Natural killer cell (primary cell): ENCODE measurements around the gene FNDC7. TPM values are rescaled to one million over a fixed set of nuclear protein-coding genes. Genes with fewer than 3 reads are reported as not detected.
A peak's percentile ranks its signal among the peaks of the same experiment; 100 is the strongest.
"Not testable (repeated sequence)": the region's sequence is repeated elsewhere in the genome, so short reads cannot be mapped to it uniquely, and the experiment has no call there.

Experiments
- ATAC-seq, 3 donors: fragments of 150-1000 bp in 2 of 3; fragments of 200-7000 bp in 1 of 3; cut with Tn5 transposase; 1 replicate in 1 of 3; 2 replicates in 2 of 3; pipeline ENCODE4 v1.10.0; 2021; ENCODE audit warnings: mild to moderate bottlenecking in 2 of 3, moderate library complexity in 2 of 3
- DNase-seq, 2 donors: peaks; one replicate each; pipeline versions ENCODE4 v3.0.0 to v3.0.0-alpha.2; 2013 to 2021; ENCODE audit warnings: mixed read lengths in 1 of 2
- H3K27ac ChIP-seq: one replicate; pipeline ENCODE4 v1.5.1; 2013; ENCODE audit warnings: mild to moderate bottlenecking, low read length
- H3K27me3 ChIP-seq: one replicate; pipeline ENCODE4 v1.6.1; 2013; ENCODE audit warnings: low read length; ENCODE audit not compliant: control insufficient read depth, insufficient read depth
- H3K36me3 ChIP-seq: one replicate; pipeline ENCODE4 v1.6.1; 2013; ENCODE audit warnings: low read length; ENCODE audit not compliant: control insufficient read depth, insufficient read depth
- H3K4me1 ChIP-seq: one replicate; pipeline ENCODE4 v1.6.1; 2013; ENCODE audit warnings: low read length; ENCODE audit not compliant: control insufficient read depth, insufficient read depth
- H3K4me3 ChIP-seq: one replicate; pipeline ENCODE4 v1.5.1; 2013; ENCODE audit warnings: low read length
- H3K9me3 ChIP-seq: one replicate; pipeline ENCODE4 v1.6.1; 2013; ENCODE audit warnings: low read length; ENCODE audit not compliant: control insufficient read depth, insufficient read depth
- H3K27ac Mint-ChIP-seq, 2 donors: one replicate each; pipeline ENCODE4 v1.8.0; 2022; ENCODE audit warnings: mild to moderate bottlenecking in 2 of 2, mixed read lengths in 2 of 2, moderate library complexity in 1 of 2
- H3K27me3 Mint-ChIP-seq, 2 donors: one replicate each; pipeline ENCODE4 v1.8.0; 2022; ENCODE audit warnings: low read depth in 2 of 2, mixed read lengths in 2 of 2
- H3K36me3 Mint-ChIP-seq: one replicate; pipeline ENCODE4 v1.8.0; 2022; ENCODE audit warnings: mixed read lengths
- H3K4me1 Mint-ChIP-seq, 2 donors: one replicate each; pipeline ENCODE4 v1.8.0; 2022; ENCODE audit warnings: mixed read lengths in 2 of 2
- H3K4me3 Mint-ChIP-seq: one replicate; pipeline ENCODE4 v1.8.0; 2022; ENCODE audit warnings: mild to moderate bottlenecking, moderate library complexity, mixed read lengths
- H3K9me3 Mint-ChIP-seq, 2 donors: one replicate each; pipeline ENCODE4 v1.8.0; 2022; ENCODE audit warnings: mixed read lengths in 2 of 2
- WGBS: methylation state at CpG from one replicate; pipeline ENCODE4 v1.1.7; 2013; ENCODE audit warnings: missing lambda C conversion rate; ENCODE audit not compliant: insufficient coverage; 5-methylcytosine and 5-hydroxymethylcytosine counted together
- intact Hi-C: fragments of 100-400 bp; cut with micrococcal nuclease; formaldehyde crosslinking; loops from one replicate; pipeline ENCODE4 v1.14.2; 2022
- total RNA-seq, 4 donors: library from RNA; stranded (reverse); fragments of 120-200 nt in 1 of 4; gene quantifications; one replicate each; pipeline versions ENCODE4 v1.2.3 to v1.2.4, GENCODE V29; 2013 to 2022
- TF ChIP-seq, protein P1 (sequence below): fragments of 200-600 bp; IDR thresholded peaks from one replicate; pipeline ENCODE4 v1.8.0; 2022; ENCODE audit warnings: antibody characterized with exemption

Gene FNDC7
- total RNA-seq, 3 donors from 2014 or later (not counting 1 experiment from before 2014, with no cell fraction given), result 0.14 to 0.43 TPM; not detected in 1

DNA sequence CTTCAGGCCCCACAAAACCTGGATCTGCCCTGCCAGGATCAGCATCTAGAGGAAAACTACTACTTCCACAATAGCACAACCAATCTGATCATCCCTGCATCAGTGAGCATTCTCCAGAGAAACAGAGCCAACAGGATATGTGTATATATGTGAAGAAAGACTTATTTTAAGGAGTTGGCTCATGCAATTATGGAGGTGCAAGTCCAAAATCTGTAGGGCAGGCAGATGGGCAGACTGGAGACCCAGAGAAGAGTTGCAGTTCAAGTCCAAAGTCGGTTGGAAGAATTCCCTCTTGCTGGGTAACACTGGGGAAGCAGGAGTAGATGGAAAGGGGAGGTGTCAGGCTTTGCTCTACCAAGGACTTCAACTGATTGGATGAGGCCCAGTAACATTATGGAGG, 46.9 kb upstream of the FNDC7 start:
- ATAC-seq (no peak), DNase-seq (no peak)
- no peaks in the 10 kb centered on the region for H3K9me3 ChIP-seq
- H3K27ac Mint-ChIP-seq, result no peak overlapping the region
- peaks cover 5 to 33% of the 10 kb centered on the region in 2 donors for H3K4me1 Mint-ChIP-seq
- H3K9me3 Mint-ChIP-seq, result no peaks in the 10 kb centered on the region
- H3K27me3 Mint-ChIP-seq, result no peaks in the 10 kb centered on the region
- H3K4me1 ChIP-seq, result peaks cover 11% of the 10 kb centered on the region
- H3K27ac ChIP-seq, result no peak overlapping the region
- WGBS, result 94% methylated on average over 1 of the region's 1 CpG
- H3K4me3 Mint-ChIP-seq, result no peak overlapping the region
- no peaks in the 10 kb centered on the region for H3K36me3 ChIP-seq
- TF ChIP-seq, protein P1, sequence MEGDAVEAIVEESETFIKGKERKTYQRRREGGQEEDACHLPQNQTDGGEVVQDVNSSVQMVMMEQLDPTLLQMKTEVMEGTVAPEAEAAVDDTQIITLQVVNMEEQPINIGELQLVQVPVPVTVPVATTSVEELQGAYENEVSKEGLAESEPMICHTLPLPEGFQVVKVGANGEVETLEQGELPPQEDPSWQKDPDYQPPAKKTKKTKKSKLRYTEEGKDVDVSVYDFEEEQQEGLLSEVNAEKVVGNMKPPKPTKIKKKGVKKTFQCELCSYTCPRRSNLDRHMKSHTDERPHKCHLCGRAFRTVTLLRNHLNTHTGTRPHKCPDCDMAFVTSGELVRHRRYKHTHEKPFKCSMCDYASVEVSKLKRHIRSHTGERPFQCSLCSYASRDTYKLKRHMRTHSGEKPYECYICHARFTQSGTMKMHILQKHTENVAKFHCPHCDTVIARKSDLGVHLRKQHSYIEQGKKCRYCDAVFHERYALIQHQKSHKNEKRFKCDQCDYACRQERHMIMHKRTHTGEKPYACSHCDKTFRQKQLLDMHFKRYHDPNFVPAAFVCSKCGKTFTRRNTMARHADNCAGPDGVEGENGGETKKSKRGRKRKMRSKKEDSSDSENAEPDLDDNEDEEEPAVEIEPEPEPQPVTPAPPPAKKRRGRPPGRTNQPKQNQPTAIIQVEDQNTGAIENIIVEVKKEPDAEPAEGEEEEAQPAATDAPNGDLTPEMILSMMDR, result no peak
- no peak overlapping the region for H3K4me3 ChIP-seq
- H3K36me3 Mint-ChIP-seq, result no peaks in the 10 kb centered on the region
- no peaks in the 10 kb centered on the region for H3K27me3 ChIP-seq
- intact Hi-C loops, result no loop called here

DNA sequence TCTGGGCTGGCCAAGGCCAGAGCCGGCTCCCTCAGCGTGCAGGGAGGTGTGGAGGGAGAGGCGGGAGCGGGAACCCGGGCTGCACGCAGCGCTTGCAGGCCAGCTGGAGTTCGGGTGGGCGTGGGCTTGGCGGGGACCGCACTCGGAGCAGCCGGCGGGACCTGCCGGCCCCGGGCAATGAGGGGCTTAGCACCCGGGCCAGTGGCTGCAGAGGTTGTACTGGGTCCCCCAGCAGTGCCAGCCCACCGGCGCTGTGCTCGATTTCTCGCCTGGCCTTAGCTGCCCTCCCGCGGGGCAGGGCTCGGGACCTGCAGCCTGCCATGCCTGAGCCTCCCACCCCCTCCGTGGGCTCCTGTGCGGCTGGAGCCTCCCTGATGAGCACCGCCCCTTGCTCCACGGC, 45.3 kb upstream of the FNDC7 start:
- H3K4me3 Mint-ChIP-seq, ATAC-seq, H3K27me3 Mint-ChIP-seq, H3K27ac Mint-ChIP-seq, H3K4me3 ChIP-seq, H3K27me3 ChIP-seq, H3K9me3 ChIP-seq, DNase-seq, intact Hi-C loops, H3K9me3 Mint-ChIP-seq, H3K36me3 Mint-ChIP-seq, H3K27ac ChIP-seq, H3K36me3 ChIP-seq: not testable (repeated sequence)
- 97% methylated on average over 28 of the region's 28 CpGs for WGBS
- peaks cover 17 to 39% of the 10 kb centered on the region in 2 donors for H3K4me1 Mint-ChIP-seq
- peaks cover 10% of the 10 kb centered on the region for H3K4me1 ChIP-seq

DNA sequence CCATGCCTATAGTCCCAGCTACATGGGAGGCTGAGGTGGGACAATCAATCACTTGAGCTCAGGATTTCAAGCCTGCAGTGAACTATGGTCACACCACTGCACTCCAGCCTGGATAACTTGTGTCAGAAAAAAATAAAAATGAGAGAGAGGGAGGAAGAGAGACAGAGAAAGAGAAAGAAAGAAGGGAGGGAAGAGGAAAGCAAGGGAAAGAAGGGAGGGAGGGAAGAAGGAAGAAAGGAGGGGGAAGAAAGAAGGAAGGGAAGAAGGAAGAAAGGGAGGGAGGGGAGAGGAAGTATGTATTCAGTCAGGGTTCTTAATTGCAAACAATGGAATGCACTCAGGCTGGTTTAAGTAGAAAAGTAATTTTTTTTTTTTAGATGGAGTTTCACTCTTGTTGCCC, 43.9 kb upstream of the FNDC7 start:
- no peaks in the 10 kb centered on the region for H3K36me3 Mint-ChIP-seq
- intact Hi-C loops, result no loop called here
- Histone ChIP-seq H3K9me3 (no peaks in the 10 kb centered on the region), H3K4me3 (no peak overlapping the region), H3K4me1 (peaks cover 10% of the 10 kb centered on the region), H3K36me3 (no peaks in the 10 kb centered on the region), H3K27me3 (no peaks in the 10 kb centered on the region), H3K27ac (no peak overlapping the region)
- ATAC-seq, result no peak
- no peak for DNase-seq
- peaks cover 13 to 30% of the 10 kb centered on the region in 2 donors for H3K4me1 Mint-ChIP-seq
- no peaks in the 10 kb centered on the region for H3K9me3 Mint-ChIP-seq
- H3K27me3 Mint-ChIP-seq, result no peaks in the 10 kb centered on the region
- peak overlapping the region in 1 of 2 donors; percentile 16 for H3K27ac Mint-ChIP-seq
- H3K4me3 Mint-ChIP-seq, result no peak overlapping the region
- TF ChIP-seq, protein P1, result no peak

DNA sequence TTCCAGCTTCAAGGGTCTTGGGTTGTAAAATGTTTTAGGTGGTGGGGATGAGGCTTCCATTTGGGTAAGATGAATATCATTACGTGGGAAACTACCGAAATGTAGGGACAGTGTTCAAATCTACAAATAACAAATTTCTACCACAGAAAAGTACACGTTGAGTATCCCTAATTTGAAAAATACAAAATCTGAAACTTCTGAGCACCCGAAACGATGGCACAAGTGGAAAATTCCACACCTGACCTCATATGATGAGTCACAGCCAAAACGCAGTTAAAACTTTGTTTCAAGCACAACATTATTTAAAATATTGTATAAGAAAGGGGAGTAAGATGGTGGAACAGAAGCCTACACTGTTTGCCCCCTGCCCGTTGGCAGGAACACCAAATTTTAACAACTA, 43.0 kb upstream of the FNDC7 start:
- Histone ChIP-seq H3K36me3 (no peaks in the 10 kb centered on the region), H3K9me3 (no peaks in the 10 kb centered on the region), H3K27ac (no peak overlapping the region), H3K4me1 (peaks cover 10% of the 10 kb centered on the region), H3K27me3 (no peaks in the 10 kb centered on the region), H3K4me3 (no peak overlapping the region)
- no peak for DNase-seq
- Mint-ChIP-seq H3K36me3 (no peaks in the 10 kb centered on the region), H3K4me1 (peaks cover 13 to 30% of the 10 kb centered on the region in 2 donors), H3K4me3 (no peak overlapping the region), H3K27me3 (no peaks in the 10 kb centered on the region), H3K9me3 (no peaks in the 10 kb centered on the region), H3K27ac (no peak overlapping the region)
- intact Hi-C loops, result no loop called here
- TF ChIP-seq, protein P1, result no peak
- ATAC-seq, result no peak
- 57% methylated on average over 5 of the region's 7 CpGs for WGBS
